ENCODE results near the gene INTS11.
"Not testable (repeated sequence)": the region's sequence is repeated elsewhere in the genome, so short reads cannot be mapped to it uniquely, and the experiment has no call there.

Gene INTS11

DNA sequence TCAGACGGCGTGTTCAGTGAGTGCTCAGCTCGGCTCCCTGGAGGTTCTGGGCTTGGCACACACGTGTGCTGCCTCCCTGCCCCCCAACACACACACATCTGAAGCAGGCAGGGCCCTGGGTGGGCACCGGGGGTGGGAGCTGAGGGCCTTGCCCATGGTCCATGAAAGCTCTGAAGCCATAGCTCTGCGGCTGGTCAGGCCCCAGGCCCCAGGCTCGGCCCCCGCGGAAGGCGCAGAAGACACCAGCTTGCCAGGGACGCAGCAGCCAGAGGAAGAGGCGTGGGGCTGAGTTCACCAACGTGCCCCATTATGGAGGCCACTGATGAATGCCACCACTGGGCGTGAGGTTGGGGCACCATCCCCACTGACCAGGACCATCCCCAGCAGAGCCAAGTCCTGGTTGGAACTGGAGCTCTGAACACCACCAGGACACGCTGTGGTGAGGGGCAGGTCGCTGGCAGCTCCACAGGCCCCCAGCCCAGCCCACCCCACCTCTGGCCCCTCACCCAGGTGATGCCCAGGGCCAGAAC, 46.4 kb upstream of the INTS11 start:
- TF ChIP-seq, protein P1, sequence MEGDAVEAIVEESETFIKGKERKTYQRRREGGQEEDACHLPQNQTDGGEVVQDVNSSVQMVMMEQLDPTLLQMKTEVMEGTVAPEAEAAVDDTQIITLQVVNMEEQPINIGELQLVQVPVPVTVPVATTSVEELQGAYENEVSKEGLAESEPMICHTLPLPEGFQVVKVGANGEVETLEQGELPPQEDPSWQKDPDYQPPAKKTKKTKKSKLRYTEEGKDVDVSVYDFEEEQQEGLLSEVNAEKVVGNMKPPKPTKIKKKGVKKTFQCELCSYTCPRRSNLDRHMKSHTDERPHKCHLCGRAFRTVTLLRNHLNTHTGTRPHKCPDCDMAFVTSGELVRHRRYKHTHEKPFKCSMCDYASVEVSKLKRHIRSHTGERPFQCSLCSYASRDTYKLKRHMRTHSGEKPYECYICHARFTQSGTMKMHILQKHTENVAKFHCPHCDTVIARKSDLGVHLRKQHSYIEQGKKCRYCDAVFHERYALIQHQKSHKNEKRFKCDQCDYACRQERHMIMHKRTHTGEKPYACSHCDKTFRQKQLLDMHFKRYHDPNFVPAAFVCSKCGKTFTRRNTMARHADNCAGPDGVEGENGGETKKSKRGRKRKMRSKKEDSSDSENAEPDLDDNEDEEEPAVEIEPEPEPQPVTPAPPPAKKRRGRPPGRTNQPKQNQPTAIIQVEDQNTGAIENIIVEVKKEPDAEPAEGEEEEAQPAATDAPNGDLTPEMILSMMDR (IDR thresholded peaks at IDR 0.05; ENCODE audit: control insufficient read depth, extremely low read depth, insufficient read depth): no peak
- no peak overlapping the region for H3K4me3 ChIP-seq (ENCODE audit: low read depth, low read length)

DNA sequence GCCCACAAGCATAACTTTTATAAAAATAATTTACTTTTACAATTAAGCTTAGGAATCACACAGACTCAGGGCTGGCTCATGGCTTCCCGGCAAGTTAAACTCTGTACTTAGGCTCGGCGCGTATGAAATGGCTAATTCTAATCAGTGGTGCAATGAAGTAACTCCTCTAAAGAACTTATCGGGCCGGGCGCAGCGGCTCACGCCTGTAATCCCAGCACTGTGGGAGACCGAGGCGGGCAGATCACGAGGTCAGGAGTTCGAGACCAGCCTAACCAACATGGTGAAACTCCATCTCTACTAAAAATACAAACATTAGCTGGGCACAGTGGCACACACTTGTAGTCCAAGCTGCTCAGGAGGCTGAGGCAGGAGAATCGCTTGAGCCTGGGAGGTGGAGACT, 45.6 kb upstream of the INTS11 start:
- not testable (repeated sequence) for DNase-seq (ENCODE audit: low read depth); H3K4me3 ChIP-seq (ENCODE audit: low read depth, low read length)

More for the DNA sequence above, 46.4 kb upstream of the INTS11 start:
- no peak for DNase-seq (ENCODE audit: low read depth)

DNA sequence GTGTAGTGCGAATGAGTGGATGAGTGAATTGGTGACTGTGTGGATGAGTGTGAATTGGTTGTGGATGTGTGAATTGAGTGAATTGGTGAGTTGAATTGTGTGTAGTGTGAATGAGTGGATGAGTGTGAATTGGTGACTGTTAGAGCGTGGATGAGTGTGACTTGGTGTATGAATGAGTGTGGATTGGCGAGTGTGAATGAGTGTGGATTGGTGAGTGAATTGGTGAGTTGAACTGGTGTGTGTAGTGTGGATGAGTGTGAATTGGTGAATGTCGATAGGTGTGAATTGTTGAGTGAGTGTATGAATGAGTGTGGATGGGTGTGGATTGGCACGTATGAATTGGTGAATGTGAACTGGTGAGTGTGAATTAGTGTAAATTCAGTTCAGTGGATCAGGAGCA, 42.9 kb upstream of the INTS11 start:
- DNase-seq (ENCODE audit: low read depth): no peak
- no peak overlapping the region for H3K4me3 ChIP-seq (ENCODE audit: low read depth, low read length)
- TF ChIP-seq, protein P1 (IDR thresholded peaks at IDR 0.05; ENCODE audit: control insufficient read depth, extremely low read depth, insufficient read depth): no peak

DNA sequence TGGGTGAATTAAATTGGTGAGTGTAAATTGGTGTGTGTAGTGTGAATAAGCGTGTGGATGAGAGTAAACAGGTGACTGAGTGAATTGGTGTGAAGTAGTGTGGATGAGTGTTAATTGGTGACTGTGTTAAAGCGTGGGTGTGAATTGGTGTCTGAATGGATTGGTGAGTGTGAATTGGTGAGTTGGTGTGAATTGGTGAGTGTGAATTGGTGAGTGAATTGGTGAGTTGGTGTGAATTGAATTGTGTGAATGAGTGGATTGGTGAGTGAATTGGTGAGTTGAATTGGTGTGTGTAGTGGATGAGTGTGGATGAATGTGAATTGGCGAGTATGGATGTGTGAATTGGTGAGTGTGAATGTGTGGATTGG, 42.2 kb upstream of the INTS11 start:
- DNase-seq (ENCODE audit: low read depth): no peak
- H3K4me3 ChIP-seq (ENCODE audit: low read depth, low read length): no peak overlapping the region
- TF ChIP-seq, protein P1 (IDR thresholded peaks at IDR 0.05; ENCODE audit: control insufficient read depth, extremely low read depth, insufficient read depth): no peak

DNA sequence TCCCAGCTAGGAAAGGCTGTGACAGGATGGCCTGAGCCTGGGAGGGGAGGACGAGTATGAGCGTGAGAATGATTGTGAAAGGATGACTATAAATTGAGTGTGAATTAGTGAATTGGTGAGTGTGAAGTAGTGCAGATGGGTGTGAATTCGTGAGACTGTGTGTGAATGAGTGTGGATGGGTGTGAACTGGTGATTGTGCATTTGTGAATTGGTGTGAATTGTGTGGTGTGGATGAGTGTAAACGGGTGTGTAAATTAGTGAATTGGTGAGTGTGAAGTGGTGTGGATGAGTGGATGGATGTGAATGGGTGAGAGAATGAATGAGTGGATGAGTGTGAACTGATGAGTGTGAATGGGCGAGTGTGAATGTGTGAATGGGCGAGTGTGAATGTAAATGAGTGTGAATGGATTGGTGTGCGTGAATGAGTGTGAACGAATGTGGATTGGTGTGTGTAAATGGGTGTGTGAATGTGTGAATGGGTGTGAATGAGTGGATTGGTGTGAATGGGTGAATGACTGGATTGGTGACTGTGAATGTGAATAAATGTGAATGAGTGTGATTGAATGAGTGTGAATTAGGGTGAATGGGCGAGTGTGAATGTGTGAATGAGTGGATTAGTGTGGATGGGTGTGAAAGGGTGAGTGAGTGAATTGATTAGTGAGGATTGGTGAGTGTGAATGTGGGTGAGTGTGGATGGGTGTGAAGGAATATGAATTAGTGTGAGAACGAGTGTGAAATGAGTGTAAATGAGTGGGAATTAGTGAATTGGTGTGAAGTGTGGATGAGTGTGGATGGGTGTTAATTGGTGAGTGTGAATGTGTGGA, 41.6 kb upstream of the INTS11 start:
- H3K4me3 ChIP-seq (ENCODE audit: low read depth, low read length): no peak overlapping the region
- TF ChIP-seq, protein P1 (IDR thresholded peaks at IDR 0.05; ENCODE audit: control insufficient read depth, extremely low read depth, insufficient read depth): no peak
- DNase-seq (ENCODE audit: low read depth): no peak

DNA sequence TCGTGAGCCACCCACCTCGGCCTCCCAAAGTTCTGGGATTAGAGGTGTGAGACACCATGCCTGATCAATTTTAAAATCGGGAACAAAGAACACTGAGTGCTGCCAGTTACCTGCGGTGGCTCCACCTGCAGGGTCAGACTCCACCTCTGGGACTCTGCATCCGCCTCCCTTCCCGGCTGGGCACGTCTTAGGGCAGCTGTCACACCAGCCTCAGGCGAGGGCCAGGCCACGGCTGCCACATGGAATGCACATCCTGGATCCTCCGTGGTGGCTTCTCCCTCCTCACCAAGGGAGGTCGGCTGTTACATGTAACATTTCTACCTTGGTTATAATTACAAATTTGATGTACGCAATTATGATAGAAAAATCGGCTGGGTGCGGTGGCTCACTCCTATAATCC, 39.8 kb upstream of the INTS11 start:
- TF ChIP-seq, protein P1 (IDR thresholded peaks at IDR 0.05; ENCODE audit: control insufficient read depth, extremely low read depth, insufficient read depth): no peak
- DNase-seq (ENCODE audit: low read depth): no peak

DNA sequence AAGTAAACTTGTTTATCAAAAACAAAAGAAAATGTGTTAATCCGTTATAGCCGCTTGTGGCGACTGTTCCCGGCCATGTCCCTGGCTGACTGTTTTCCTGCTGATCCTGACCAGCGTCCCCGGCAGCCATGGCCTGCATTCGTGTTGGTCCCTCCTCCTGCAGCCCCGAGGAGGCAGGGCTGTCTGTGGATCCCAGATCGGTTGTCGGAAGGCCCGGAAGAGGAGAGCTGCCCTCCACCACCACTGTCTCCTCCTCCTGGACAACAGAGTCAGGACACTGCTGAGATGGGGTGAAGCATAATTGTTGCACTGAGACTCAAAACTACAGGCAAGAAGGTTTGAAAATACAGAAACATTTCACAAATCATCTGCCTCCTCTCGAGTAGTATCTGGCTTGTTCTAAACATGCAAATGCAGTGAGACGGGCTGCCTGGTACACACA, 37.5 kb upstream of the INTS11 start:
- no peak for DNase-seq (ENCODE audit: low read depth)
- TF ChIP-seq, protein P1 (IDR thresholded peaks at IDR 0.05; ENCODE audit: control insufficient read depth, extremely low read depth, insufficient read depth): no peak
- H3K4me3 ChIP-seq (ENCODE audit: low read depth, low read length): no peak overlapping the region

More for the DNA sequence above, 39.8 kb upstream of the INTS11 start:
- H3K4me3 ChIP-seq (ENCODE audit: low read depth, low read length): no peak overlapping the region

Measured in LNCaP clone FGC (cell line).